ENCODE data around the gene NUBPL. TPM values are rescaled to one million over a fixed set of nuclear protein-coding genes. Genes with fewer than 3 reads are reported as not detected.

Gene NUBPL
- total RNA-seq, 2 experiments from 2014 or later, result 9.0 to 17.5 TPM

DNA sequence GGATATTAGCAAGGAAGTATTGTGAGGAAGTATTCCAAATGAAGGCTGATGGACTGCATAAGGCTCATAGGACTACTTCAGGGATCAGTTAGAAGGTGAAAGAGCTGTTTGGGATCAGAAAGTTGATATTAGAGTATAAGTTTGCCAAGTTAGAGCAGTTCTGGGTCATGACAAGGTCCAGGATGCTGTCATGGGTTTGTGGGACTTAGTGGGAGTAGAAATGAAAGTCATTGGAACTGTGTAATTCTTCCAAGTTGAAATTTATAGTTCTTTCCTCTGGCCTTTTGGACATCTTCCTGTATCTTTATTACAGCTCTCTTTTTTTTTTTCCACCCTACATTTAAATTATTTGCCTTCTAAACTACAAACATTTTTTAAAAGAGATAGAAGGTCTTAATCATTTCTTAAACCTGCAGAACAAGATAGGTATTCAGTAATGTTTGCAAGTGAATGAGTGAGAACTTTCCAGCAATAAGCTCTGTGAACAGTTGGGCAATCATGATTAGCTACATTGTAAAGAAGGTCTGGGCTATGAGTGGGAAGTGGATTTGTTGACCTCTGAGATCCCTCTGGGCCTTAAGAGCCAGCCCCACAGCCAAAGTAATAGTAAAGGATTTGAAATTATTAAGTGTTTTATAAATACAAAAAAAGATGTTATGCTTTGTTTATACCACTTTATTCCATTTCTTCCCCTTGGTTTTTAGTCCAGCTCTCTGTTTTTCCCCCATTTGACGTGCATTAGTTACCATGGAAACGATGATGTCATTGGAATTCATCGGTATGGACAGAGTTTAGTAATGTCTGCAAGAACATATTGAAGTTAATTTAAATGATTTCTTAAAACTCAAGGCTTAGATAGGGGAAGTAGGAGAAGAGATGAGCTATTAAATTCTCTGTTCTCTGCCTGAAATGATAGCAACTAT is 268.0 kb downstream of the NUBPL start:
- Histone ChIP-seq H3K4me2 (ENCODE audit: low read length) (no peak overlapping the region), H2AFZ (ENCODE audit: low read length) (no peak overlapping the region), H3K9me3 (ENCODE audit: low read length) (no peaks in the 10 kb centered on the region), H3K27ac (ENCODE audit: low read depth, low read length, poor library complexity, severe bottlenecking) (no peak overlapping the region), H3K79me2 (ENCODE audit: insufficient read depth, low read depth, low read length) (no peaks in the 10 kb centered on the region), H4K20me1 (ENCODE audit: insufficient read depth, low read length) (no peaks in the 10 kb centered on the region), H3K4me3 (ENCODE audit: low read depth, low read length, poor library complexity, severe bottlenecking) (no peak overlapping the region), H3K4me1 (ENCODE audit: insufficient read depth, low read length, poor library complexity, severe bottlenecking) (no peaks in the 10 kb centered on the region), H3K9me2 (ENCODE audit: insufficient read depth, low read length) (no peaks in the 10 kb centered on the region), H3K36me3 (ENCODE audit: insufficient read depth, low read length) (no peaks in the 10 kb centered on the region)
- DNase-seq (ENCODE audit: low spot score), result no peak
- ChIA-PET POLR2A (interaction anchor here (0.6 to 1.2 kb wide), 3 partner anchors 24 to 147 kb away, joined by 3 to 4 read pairs (median 3); no protein-coding TSS in a partner anchor), CTCF (ENCODE audit: unreplicated experiment) (no interaction called here)
- BruUV-seq (replicated peaks), result no TSS peak
- no peak for TF ChIP-seq EZH2phosphoT487 (IDR thresholded peaks at IDR 0.05; ENCODE audit: borderline replicate concordance, low read depth, low read length)
- TF ChIP-seq, protein P1, sequence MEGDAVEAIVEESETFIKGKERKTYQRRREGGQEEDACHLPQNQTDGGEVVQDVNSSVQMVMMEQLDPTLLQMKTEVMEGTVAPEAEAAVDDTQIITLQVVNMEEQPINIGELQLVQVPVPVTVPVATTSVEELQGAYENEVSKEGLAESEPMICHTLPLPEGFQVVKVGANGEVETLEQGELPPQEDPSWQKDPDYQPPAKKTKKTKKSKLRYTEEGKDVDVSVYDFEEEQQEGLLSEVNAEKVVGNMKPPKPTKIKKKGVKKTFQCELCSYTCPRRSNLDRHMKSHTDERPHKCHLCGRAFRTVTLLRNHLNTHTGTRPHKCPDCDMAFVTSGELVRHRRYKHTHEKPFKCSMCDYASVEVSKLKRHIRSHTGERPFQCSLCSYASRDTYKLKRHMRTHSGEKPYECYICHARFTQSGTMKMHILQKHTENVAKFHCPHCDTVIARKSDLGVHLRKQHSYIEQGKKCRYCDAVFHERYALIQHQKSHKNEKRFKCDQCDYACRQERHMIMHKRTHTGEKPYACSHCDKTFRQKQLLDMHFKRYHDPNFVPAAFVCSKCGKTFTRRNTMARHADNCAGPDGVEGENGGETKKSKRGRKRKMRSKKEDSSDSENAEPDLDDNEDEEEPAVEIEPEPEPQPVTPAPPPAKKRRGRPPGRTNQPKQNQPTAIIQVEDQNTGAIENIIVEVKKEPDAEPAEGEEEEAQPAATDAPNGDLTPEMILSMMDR (conservative IDR thresholded peaks at IDR 0.05; ENCODE audit: low read length), result no peak
- intact Hi-C loops (cut with micrococcal nuclease; ENCODE audit: unreplicated experiment), result no loop called here

DNA sequence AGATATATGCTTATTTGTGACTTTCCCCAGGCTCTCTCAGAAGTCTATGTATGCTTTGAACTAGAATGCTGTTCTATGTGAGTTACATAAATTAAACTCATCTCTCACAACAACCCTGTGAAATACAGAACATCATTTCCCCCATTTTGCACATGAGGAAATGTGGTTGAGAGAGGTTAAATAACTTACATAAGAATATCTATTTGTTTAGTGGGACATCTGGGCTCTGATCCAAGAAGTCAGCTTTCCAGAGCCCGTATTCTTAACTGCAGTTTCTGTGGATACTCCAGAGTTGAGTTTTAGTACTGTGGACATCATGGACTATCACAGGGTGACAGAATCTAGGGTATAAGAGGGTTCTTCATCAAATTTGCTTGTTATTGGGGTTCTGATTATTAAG is 273.4 kb downstream of the NUBPL start:
- ChIA-PET POLR2A (no interaction called here), CTCF (ENCODE audit: unreplicated experiment) (no interaction called here)
- no peak overlapping the region for H3K4me2 ChIP-seq (ENCODE audit: low read length)
- TF ChIP-seq, protein P1 (conservative IDR thresholded peaks at IDR 0.05; ENCODE audit: low read length), result no peak
- no peak for TF ChIP-seq EZH2phosphoT487 (IDR thresholded peaks at IDR 0.05; ENCODE audit: borderline replicate concordance, low read depth, low read length)
- H3K9me2 ChIP-seq (ENCODE audit: insufficient read depth, low read length), result no peaks in the 10 kb centered on the region
- H4K20me1 ChIP-seq (ENCODE audit: insufficient read depth, low read length), result no peaks in the 10 kb centered on the region
- H3K9me3 ChIP-seq (ENCODE audit: low read length), result no peaks in the 10 kb centered on the region
- no peaks in the 10 kb centered on the region for H3K79me2 ChIP-seq (ENCODE audit: insufficient read depth, low read depth, low read length)
- DNase-seq (ENCODE audit: low spot score), result no peak
- no peak overlapping the region for H2AFZ ChIP-seq (ENCODE audit: low read length)
- BruUV-seq (replicated peaks), result no TSS peak
- intact Hi-C loops (cut with micrococcal nuclease; ENCODE audit: unreplicated experiment), result no loop called here
- no peak overlapping the region for H3K4me3 ChIP-seq (ENCODE audit: low read depth, low read length, poor library complexity, severe bottlenecking)
- no peaks in the 10 kb centered on the region for H3K36me3 ChIP-seq (ENCODE audit: insufficient read depth, low read length)
- no peak overlapping the region for H3K27ac ChIP-seq (ENCODE audit: low read depth, low read length, poor library complexity, severe bottlenecking)
- H3K4me1 ChIP-seq (ENCODE audit: insufficient read depth, low read length, poor library complexity, severe bottlenecking), result no peaks in the 10 kb centered on the region

GRCh38 chr14:31835049-31835448 is 273.8 kb downstream of the NUBPL start:
- POLR2A ChIA-PET, result no interaction called here
- TF ChIP-seq EZH2phosphoT487 (IDR thresholded peaks at IDR 0.05; ENCODE audit: borderline replicate concordance, low read depth, low read length), result no peak
- TF ChIP-seq, protein P1 (conservative IDR thresholded peaks at IDR 0.05; ENCODE audit: low read length), result no peak
- H3K4me3 ChIP-seq (ENCODE audit: low read depth, low read length, poor library complexity, severe bottlenecking), result no peak overlapping the region
- intact Hi-C loops (cut with micrococcal nuclease; ENCODE audit: unreplicated experiment), result no loop called here
- no peaks in the 10 kb centered on the region for H3K79me2 ChIP-seq (ENCODE audit: insufficient read depth, low read depth, low read length)
- no peak overlapping the region for H3K27ac ChIP-seq (ENCODE audit: low read depth, low read length, poor library complexity, severe bottlenecking)
- no peaks in the 10 kb centered on the region for H3K4me1 ChIP-seq (ENCODE audit: insufficient read depth, low read length, poor library complexity, severe bottlenecking)
- no peaks in the 10 kb centered on the region for H3K36me3 ChIP-seq (ENCODE audit: insufficient read depth, low read length)
- H3K9me3 ChIP-seq (ENCODE audit: low read length), result no peaks in the 10 kb centered on the region
- DNase-seq (ENCODE audit: low spot score), result no peak
- H3K9me2 ChIP-seq (ENCODE audit: insufficient read depth, low read length), result no peaks in the 10 kb centered on the region
- H3K4me2 ChIP-seq (ENCODE audit: low read length), result no peak overlapping the region
- H2AFZ ChIP-seq (ENCODE audit: low read length), result no peak overlapping the region
- no peaks in the 10 kb centered on the region for H4K20me1 ChIP-seq (ENCODE audit: insufficient read depth, low read length)
- no TSS peak for BruUV-seq (replicated peaks)
- CTCF ChIA-PET (ENCODE audit: unreplicated experiment), result no interaction called here
